Renal cortex interstitium (tissue), 11 donors: ENCODE results near the gene PRSS56. TPM values are rescaled to one million over a fixed set of nuclear protein-coding genes. Genes with fewer than 3 reads are reported as not detected.

Experiments used
- DNase-seq, 11 donors: peaks; one replicate each; pipeline ENCODE4 v3.0.0-alpha.2; 2013; ENCODE audit warnings: low read depth in 9 of 11, low spot score in 4 of 11; ENCODE audit errors: extremely low read depth in 1 of 11
- polyA plus RNA-seq, 3 donors: library from polyadenylated mRNA; unstranded; fragments of 120-200 nt; gene quantifications; one replicate each; pipeline ENCODE4 v1.2.1, GENCODE V29; 2013; ENCODE audit not compliant: insufficient read length in 3 of 3

PRSS56 gene
- polyA plus RNA-seq, 3 donors = 0.09 to 0.83 TPM; not detected in 1

DNA sequence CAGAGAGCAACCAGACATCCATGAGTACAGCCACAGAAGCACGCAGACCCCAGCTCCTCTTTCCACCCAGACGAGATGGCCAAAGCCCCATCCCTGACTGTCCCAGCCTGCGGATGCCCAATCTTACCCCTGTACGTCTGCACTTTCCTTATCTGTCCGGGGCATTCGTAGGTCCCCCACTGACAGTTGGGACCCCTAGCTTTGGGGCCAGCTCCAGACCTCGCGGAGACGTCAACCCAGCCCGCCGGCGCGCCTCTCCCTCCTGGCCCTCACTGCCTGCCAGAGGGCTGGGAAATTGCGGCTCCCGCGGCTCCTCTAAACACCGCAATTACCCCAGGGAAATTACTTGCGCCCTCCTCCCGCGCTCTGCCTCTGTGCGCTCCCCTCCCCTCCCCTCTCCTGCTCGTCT is 34.8 kb upstream of the PRSS56 start:
- DNase-seq = no peak

DNA sequence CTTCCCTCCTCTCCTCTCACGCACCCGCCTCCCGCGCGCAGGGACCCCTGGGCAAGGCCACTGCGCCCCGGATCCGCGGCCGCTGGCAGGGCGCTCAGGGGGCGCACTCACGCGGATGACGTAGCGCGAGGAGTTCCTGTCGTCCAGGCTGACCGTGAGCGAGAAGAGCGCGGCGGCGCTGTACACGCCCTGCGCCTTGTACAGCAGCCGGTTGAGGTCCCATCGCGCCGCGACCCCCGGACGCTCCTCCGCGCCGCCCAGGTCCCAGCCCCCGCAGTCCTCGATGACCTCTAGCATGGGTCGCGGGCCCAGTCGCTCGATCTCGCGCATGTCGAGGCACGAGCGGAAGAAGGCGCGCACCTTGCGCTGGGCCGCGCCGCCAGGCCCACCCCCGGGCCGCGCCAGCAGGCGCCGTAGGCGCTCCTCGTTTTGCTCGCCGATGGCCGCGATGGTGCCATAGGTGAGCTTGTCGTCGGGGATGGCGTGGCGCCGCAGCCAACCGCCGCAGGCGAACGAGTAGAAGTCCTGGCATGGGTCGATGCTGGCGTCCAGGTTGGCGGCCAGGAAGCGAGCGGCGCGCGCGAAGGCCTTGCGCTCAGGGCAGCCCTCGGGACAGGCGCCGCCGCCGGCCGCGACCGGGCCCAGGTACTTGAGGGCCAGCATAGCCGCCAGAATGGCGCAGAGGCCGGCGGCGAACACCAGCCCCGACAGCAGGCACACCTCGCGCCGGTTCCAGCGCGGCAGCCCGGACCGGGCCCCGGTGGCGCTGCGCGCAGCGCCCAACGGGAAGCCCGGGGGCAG is 34.2 kb upstream of the PRSS56 start:
- no peak for DNase-seq

GRCh38 chr2:232486558-232487384 is 33.4 kb upstream of the PRSS56 start:
- DNase-seq = no peak

DNA sequence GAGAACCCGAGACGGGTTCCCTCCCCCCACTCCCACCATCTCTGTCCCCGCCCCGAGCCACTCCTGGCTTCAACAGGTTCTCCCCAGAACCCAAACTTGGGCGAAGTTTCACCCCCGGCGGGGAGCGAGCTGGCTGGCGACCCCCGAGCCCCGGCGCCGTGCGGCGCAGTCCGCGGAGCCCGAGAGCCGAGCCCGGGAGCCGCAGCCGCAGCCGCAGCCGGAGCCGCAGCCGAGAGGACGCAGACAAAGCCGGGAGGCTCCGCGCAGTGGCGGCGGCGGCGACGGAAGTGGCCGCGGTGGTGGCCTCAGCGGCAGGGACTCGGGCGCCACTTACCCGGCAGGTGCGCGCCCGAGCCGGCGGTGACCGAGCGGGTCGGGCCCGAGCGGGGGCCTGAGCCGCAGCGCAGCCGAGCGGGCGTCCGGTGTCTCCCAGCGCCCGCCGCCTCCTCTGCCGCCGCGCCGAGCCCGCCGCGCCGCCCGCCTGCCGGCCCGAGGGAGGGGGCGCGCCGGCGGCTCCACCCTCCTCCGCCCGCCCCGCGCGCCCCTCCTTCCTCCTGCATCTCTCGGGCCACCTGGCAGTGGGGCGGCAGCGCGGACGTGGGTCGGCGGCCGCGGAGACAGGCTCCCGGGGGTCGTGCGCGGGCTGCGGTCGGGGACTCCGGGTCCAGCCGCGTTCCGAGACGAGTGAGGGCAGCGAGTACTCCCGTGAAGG is 32.6 kb upstream of the PRSS56 start, which contains the start of gene ECEL1:
TSS of gene ECEL1 (minus strand) at position 450 of the 712 bp plus-strand sequence. CDS start 1,181 bp downstream, outside the sequence.
- peak in 1 of 11 donors; percentile 26 for DNase-seq

DNA sequence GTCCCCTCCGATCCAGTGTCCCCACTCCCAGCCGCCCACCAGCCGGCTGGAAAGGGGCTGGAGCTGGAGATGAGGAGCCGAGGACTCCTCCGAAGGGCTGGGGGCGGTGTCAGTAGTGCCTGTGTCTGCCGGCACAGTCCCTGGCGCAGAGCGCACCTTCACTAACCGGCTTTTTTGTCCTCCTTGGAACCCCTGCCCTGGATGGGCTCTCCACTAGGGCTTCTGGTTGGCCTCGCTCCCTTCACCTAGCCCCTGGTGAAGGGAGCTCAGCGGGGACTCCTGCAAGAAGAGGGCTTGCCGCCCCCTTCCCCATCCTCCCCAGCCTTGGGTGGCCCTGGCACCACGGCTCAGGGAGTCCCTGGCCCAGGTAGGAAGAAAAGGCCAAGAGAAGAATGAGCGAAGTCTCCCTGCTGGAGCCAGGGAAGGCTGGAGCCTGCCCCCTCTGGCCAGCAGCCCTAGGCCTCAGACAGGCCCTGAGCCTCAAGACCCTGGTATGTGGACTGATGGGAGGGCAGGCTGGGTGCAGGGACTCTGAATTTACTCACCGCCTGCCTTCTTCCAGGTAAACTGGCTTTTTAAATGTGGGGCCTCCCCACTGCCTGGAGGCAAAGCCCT is 32.0 kb upstream of the PRSS56 start:
- DNase-seq = no peak

DNA sequence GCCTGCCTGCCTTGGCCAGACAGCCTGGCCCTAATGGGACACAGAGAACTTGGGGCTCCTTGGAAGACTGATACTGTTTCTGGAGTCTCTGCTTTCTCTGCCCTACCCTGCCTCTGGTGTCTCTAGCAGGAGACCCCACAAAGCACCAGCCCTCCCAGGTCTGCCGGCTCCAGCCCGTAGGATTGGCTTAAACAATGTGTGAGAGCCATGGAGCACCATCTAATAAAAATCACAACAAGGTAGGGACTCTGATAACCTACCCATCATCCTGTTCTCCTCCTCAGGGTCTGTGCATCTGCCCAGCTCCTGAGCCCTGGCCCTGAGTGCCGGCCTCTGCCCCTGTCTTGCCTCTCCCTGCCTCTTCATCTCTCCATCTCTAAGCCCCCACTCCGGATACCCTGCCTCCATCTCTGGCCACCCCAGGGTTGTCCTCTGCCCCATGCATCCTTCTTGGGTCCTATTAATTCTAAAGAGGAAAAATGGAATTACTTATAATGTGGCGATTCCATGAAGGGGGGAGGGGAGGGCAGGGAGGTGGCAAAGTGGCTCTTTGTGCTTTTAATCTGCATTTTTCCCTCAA is 31.4 kb upstream of the PRSS56 start:
- no peak for DNase-seq

DNA sequence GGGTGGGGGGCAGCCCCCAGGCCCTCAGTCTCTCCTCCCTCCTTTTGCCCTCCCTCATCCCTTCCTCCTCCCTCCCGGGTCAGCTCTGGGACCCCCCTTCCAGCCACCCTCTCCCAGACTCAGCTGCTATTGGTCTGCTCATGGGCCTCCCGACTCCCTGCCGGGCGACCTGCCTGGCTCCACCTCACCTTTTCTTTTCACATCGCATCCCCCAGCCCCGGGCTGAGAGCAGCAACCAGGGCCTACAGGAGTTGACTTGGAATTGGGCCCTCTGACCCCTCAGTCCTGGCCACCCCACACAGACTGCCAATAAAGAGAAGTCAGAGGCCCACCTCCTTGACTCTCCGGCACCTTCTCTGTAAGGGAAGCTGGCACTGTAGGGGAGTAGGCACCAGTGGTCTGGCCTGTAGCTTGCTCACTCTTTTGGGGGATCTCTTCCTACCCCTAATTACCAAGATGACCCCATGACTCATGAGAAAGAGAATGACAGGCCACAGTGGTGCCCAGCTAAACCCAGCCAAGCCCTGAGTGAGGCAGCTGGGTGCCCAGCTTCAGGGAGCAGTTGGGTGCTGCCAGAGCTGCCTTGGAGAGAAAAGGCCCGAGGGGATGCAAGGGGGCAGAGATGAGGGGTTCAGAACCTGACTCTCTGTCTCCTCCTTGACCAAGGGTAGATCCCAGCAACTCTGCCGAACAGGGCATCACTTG is 30.5 kb upstream of the PRSS56 start:
- DNase-seq = no peak

- DNase-seq = no peak
Measured at GRCh38 chr2:232490221-232491138, 29.7 kb upstream of the PRSS56 start.

GRCh38 chr2:232491139-232491780 is 28.9 kb upstream of the PRSS56 start:
- DNase-seq = no peak

- no peak for DNase-seq
Measured at GRCh38 chr2:232492236-232492848, 27.8 kb upstream of the PRSS56 start.

- no peak for DNase-seq
Measured at GRCh38 chr2:232492963-232493700, 27.1 kb upstream of the PRSS56 start.

DNA sequence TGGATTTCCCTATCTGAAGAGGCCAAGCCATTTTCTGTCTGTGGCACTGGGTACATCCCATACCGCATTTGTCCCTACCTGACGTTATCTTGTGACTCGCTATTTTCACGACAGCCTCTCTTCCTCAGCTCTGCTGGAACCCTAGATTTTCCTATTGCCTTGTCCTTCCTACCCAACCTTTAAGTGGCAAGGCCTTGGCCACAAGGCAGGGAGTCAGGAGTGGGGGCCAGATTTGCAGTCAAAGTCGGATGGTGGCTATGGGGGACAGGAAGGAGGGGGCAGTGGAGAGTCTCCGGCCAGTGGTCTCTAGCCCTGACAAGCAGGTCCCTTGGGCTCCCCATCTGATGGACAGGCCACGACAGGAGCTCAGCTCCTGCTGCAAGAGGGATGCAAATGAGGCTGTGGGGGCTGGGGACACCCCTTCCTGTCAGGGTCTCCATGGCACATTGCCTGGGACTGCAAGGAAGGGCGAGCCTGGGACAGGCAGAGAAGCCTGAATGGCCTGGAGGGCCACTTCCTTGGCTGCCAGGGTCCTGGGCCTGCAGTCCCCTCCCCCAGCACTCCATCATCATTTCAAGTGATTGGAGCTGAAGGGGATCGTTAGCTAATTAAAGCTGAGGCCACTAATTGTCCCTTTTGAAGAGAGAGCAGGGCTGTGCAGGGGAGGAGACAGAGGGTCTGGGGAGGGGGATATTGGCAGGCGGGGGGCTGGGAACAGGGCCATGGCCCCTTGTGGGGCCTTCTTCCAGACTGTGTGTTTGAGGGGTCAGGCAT is 26.3 kb upstream of the PRSS56 start:
- no peak for DNase-seq

DNA sequence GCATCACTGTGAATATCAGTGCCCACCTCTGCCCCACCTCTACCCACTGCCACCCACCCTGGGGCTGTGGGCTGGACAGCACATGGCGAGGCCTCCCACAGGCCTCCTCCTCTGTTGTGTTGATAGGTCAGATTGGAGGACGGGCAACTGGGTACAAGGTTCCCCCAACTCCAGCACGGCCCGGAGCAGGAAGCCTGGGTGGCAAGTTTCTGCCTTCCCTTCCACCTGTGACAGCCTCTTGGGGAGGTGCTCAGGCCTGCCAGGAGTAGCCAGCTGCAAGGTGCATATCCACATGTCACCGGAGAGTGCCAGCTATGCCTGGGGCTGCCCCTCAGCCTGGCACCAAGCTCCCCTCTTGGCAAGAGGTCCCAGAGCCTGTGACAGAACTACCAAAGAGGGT is 25.6 kb upstream of the PRSS56 start:
- DNase-seq = no peak

DNA sequence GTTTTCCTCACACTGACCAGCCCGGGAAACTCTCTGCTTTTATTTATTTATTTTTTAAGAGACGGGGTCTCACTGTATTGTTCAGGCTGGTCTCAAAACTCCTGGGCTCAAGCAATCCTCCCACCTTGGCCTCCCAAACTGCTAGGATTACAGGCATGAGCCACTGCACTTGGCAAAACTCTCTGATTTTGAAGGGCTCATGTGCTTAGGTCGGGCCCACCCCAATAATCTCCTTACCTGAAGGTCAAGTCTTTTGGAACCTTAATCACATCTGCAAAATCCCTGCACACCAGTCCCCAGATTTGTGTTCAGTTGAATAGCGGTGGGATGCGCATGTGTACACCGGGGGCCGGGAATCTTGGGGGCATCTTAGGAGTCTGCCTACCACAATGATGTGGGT is 24.9 kb upstream of the PRSS56 start:
- no peak for DNase-seq
